Epithelial cell of proximal tubule (primary cell): ENCODE results near the gene AGBL3. TPM values are rescaled to one million over a fixed set of nuclear protein-coding genes. Genes with fewer than 3 reads are reported as not detected.
A peak's percentile ranks its signal among the peaks of the same experiment; 100 is the strongest.
"Not testable (repeated sequence)": the region's sequence is repeated elsewhere in the genome, so short reads cannot be mapped to it uniquely, and the experiment has no call there.

ENCODE experiments used
- DNase-seq: peaks from one replicate; pipeline ENCODE4 v3.0.0-alpha.2; 2011; ENCODE audit warnings: low read depth
- H3K4me3 ChIP-seq: 2 replicates; pipeline ENCODE4 v1.5.1; 2011; ENCODE audit warnings: low read depth, mild to moderate bottlenecking, low read length
- CTCF ChIP-seq: conservative IDR thresholded peaks from 2 replicates; pipeline ENCODE4 v1.5.1; 2012; ENCODE audit warnings: low read depth, mild to moderate bottlenecking, low read length
- total RNA-seq: library from RNA; depleted of rRNA; stranded (reverse); fragments of >200 nt; gene quantifications from 2 replicates; pipeline ENCODE4 v1.2.3, GENCODE V29; 2015

The AGBL3 gene
- total RNA-seq, 1 donor from 2014 or later: 4.0 TPM

- no peak for DNase-seq
- TF ChIP-seq CTCF: peak; percentile 30
- H3K4me3 ChIP-seq: no peak overlapping the region
Observed at GRCh38 chr7:134962270-134962780, 24.0 kb upstream of the AGBL3 start.

- no peak for DNase-seq
- TF ChIP-seq CTCF: no peak
- no peak overlapping the region for H3K4me3 ChIP-seq
Observed at GRCh38 chr7:134963036-134963435, 23.3 kb upstream of the AGBL3 start.

- no peak for DNase-seq
- no peak for TF ChIP-seq CTCF
- H3K4me3 ChIP-seq: no peak overlapping the region
Observed at GRCh38 chr7:134966691-134967090, 19.6 kb upstream of the AGBL3 start.

- no peak for DNase-seq
- no peak for TF ChIP-seq CTCF
- H3K4me3 ChIP-seq: no peak overlapping the region
Observed at GRCh38 chr7:134968110-134968509, 18.2 kb upstream of the AGBL3 start.

- not testable (repeated sequence) for DNase-seq, H3K4me3 ChIP-seq
Observed at GRCh38 chr7:134981645-134982044, 4.7 kb upstream of the AGBL3 start.

- no peak for DNase-seq
- no peak for TF ChIP-seq CTCF
- H3K4me3 ChIP-seq: peak overlapping the region; percentile 82
Observed at GRCh38 chr7:134985894-134986362, 380 bp upstream of the AGBL3 start.

GRCh38 chr7:134988161-134988560, 1.9 kb downstream of the AGBL3 start:
- no peak for DNase-seq
- peak overlapping the region; percentile 82 for H3K4me3 ChIP-seq
- TF ChIP-seq CTCF: no peak
